Endothelial cell of umbilical vein (primary cell): ENCODE data around the gene TMEM161A. TPM values are rescaled to one million over a fixed set of nuclear protein-coding genes. Genes with fewer than 3 reads are reported as not detected.

Source experiments
- BruUV-seq: library from RNA; stranded (reverse); fragments of 400-500 nt; replicated peaks from 2 replicates; lab custom pipeline; 2021; lab: Mats Ljungman, UMichigan
- CTCF ChIA-PET: fragments of 300-600, 350-600 bp; sonication (Branson Sonifier 250); formaldehyde crosslinking; loops from one replicate; lab custom pipeline; 2021; ENCODE audit warnings: antibody characterized with exemption, inconsistent platforms; lab: Charles Lee
- POLR2A ChIA-PET: fragments of 300-600, 350-600 bp; sonication (Branson Sonifier 250); formaldehyde crosslinking; loops from one replicate; lab custom pipeline; 2021; ENCODE audit warnings: antibody characterized with exemption, inconsistent platforms; lab: Charles Lee
- DNase-seq: peaks from one replicate; pipeline ENCODE4 v3.0.0-alpha.2; 2011; ENCODE audit warnings: low read depth, low spot score
- FAIRE-seq: peaks from 2 replicates; lab custom pipeline; 2011; peaks lifted over from hg19 to GRCh38; lab: Jason Lieb, UNC
- H2AFZ ChIP-seq: 2 replicates; pipeline ENCODE4 v1.6.0; 2012; ENCODE audit warnings: low read depth, low read length, control low read depth, inconsistent platforms
- H3K27ac ChIP-seq: 2 replicates; pipeline ENCODE4 v1.5.1; 2011; ENCODE audit warnings: low read depth, mild to moderate bottlenecking, control low read depth, low read length, moderate library complexity; ENCODE audit not compliant: insufficient read depth
- H3K27me3 ChIP-seq, 2 experiments: 2 replicates each; pipeline versions ENCODE4 v1.6.0 to v1.6.1; 2011; ENCODE audit warnings: low read length in 2 of 2, mixed read lengths in 1 of 2; ENCODE audit not compliant: control insufficient read depth in 2 of 2, insufficient read depth in 2 of 2
- H3K36me3 ChIP-seq, 2 experiments: 2 replicates in 1 of 2; 3 replicates in 1 of 2; pipeline ENCODE4 v1.5.1; 2011; ENCODE audit warnings: low read length in 2 of 2, mild to moderate bottlenecking in 1 of 2, moderate library complexity in 1 of 2; ENCODE audit not compliant: control insufficient read depth in 2 of 2, insufficient read depth in 2 of 2; ENCODE audit errors: extremely low read depth in 1 of 2
- H3K4me1 ChIP-seq: 3 replicates; pipeline ENCODE4 v1.5.1; 2011; ENCODE audit warnings: mild to moderate bottlenecking, low read length; ENCODE audit not compliant: control insufficient read depth, insufficient read depth; ENCODE audit errors: extremely low read depth
- H3K4me2 ChIP-seq: 2 replicates; pipeline ENCODE4 v1.6.1; 2011; ENCODE audit warnings: low read length, control low read depth, mixed read lengths; ENCODE audit not compliant: insufficient read depth
- H3K4me3 ChIP-seq, 3 experiments: fragments of 200-600 bp in 1 of 3; sonication (generic), shearing (Covaris generic) in 1 of 3; replicated peaks in 1 of 3; 2 replicates each; pipeline ENCODE4 v1.5.1; 2011 to 2016; ENCODE audit warnings: control low read depth in 3 of 3, low read length in 3 of 3, mild to moderate bottlenecking in 2 of 3, inconsistent platforms in 1 of 3, low read depth in 1 of 3, moderate library complexity in 1 of 3; ENCODE audit not compliant: insufficient read depth in 1 of 3
- H3K79me2 ChIP-seq: 2 replicates; pipeline ENCODE4 v1.6.0; 2012; ENCODE audit warnings: low read length, inconsistent platforms; ENCODE audit not compliant: control insufficient read depth, insufficient read depth
- H3K9ac ChIP-seq: replicated peaks from 2 replicates; pipeline ENCODE3; 2011; ENCODE audit warnings: low read length, control low read depth; ENCODE audit not compliant: insufficient read depth; ENCODE audit errors: extremely low read depth
- H3K9me1 ChIP-seq: replicated peaks from 3 replicates; pipeline ENCODE4 v1.6.0; 2011; ENCODE audit warnings: mild to moderate bottlenecking, low read length; ENCODE audit not compliant: control insufficient read depth, insufficient read depth; ENCODE audit errors: extremely low read depth
- H3K9me3 ChIP-seq: replicated peaks from 2 replicates; pipeline ENCODE4 v1.5.1; 2012; ENCODE audit warnings: low read length, inconsistent platforms; ENCODE audit not compliant: control insufficient read depth, insufficient read depth
- H4K20me1 ChIP-seq: replicated peaks from 2 replicates; pipeline ENCODE3; 2011; ENCODE audit warnings: mild to moderate bottlenecking, low read length; ENCODE audit not compliant: control insufficient read depth, insufficient read depth; ENCODE audit errors: extremely low read depth
- EZH2 ChIP-seq: IDR thresholded peaks from 2 replicates; pipeline ENCODE4 v1.6.1; 2012; ENCODE audit warnings: borderline replicate concordance, low read depth, mild to moderate bottlenecking, moderate library complexity, low read length, inconsistent platforms; ENCODE audit not compliant: severe bottlenecking
- FOS ChIP-seq: IDR thresholded peaks from 2 replicates; pipeline ENCODE4 v1.6.1; 2011; ENCODE audit warnings: mild to moderate bottlenecking, low read length, moderate library complexity, borderline replicate concordance; ENCODE audit not compliant: insufficient read depth
- GATA2 ChIP-seq: IDR thresholded peaks from 2 replicates; pipeline ENCODE4 v1.7.0; 2011; ENCODE audit warnings: low read depth, mild to moderate bottlenecking, moderate library complexity, mixed read lengths, low read length; ENCODE audit not compliant: insufficient read length, insufficient read depth
- JUN ChIP-seq: IDR thresholded peaks from 2 replicates; pipeline ENCODE4 v1.6.1; 2011; ENCODE audit warnings: borderline replicate concordance, low read depth; ENCODE audit not compliant: insufficient read length, insufficient read depth
- MAX ChIP-seq: IDR thresholded peaks from 2 replicates; pipeline ENCODE4 v1.6.1; 2011; ENCODE audit not compliant: insufficient read depth, insufficient read length
- POLR2A ChIP-seq: IDR thresholded peaks from 2 replicates; pipeline ENCODE4 v1.6.1; 2012; ENCODE audit warnings: low read depth, mild to moderate bottlenecking, control low read depth, low read length
- dilution Hi-C: fragments of 300-500 bp; cut with MboI; formaldehyde crosslinking; loops from one replicate; pipeline ENCODE4 v1.15.0; 2019; ENCODE audit warnings: low sequenced_read_pairs; ENCODE audit not compliant: extremely low pct_ligation_motif_present
- intact Hi-C: fragments of 100-400 bp; cut with micrococcal nuclease; formaldehyde crosslinking; loops from one replicate; pipeline ENCODE4 v1.10.0; 2022
- polyA plus RNA-seq, 4 experiments: library from polyadenylated mRNA; depleted of rRNA in 3 of 4; stranded (reverse) in 3 of 4; unstranded in 1 of 4; fragments of >200 nt; gene quantifications; 2 replicates each; pipeline versions ENCODE4 v1.2.1 to v1.2.3, GENCODE V29; 2011 to 2012; ENCODE audit warnings: missing spikeins in 1 of 4
- total RNA-seq: library from RNA; stranded (reverse); gene quantifications from 2 replicates; pipeline ENCODE4 v1.2.3, GENCODE V29; 2021
- TF ChIP-seq, protein P1 (sequence below), 2 donors: IDR thresholded peaks; 1 replicate in 1 of 2; 2 replicates in 1 of 2; pipeline ENCODE4 v1.5.1; 2011; ENCODE audit warnings: low read length in 2 of 2, mild to moderate bottlenecking in 2 of 2, moderate library complexity in 2 of 2, control low read depth in 1 of 2, inconsistent platforms in 1 of 2, low read depth in 1 of 2; ENCODE audit not compliant: insufficient read depth in 1 of 2; ENCODE audit errors: extremely low read depth in 1 of 2

The TMEM161A gene
- total and polyA plus RNA-seq, 2 donors (not counting 3 experiments of a cell fraction or from before 2014, with no cell fraction given): 24.1 to 54.9 TPM

DNA sequence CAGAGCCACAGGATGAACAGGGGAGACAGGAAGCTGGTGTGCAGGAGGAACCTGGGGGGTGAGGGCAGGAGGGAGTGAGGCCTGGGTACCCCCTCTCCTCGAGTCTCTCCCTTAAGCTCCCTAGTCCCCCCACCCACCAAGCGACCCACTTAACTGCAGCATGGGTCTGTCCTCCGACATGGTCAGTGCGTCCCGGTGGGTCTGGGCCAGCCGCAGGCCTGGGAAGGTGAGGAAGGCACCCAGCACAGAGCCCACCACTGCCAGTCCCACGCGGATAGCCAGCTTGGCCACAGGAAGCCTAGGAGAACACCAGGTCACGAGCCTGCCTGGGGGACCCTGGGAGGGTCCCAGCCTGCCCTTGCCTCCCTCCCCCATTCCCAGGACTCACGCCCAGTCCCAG lies 16.9 kb downstream of the TMEM161A start:
- Histone ChIP-seq H3K4me1 (no peaks in the 10 kb centered on the region), H3K9ac (no peak overlapping the region), H3K79me2 (no peaks in the 10 kb centered on the region), H3K9me3 (no peaks in the 10 kb centered on the region), H3K4me3 (no peak overlapping the region), H3K4me2 (no peak overlapping the region), H3K27me3 (no peaks in the 10 kb centered on the region), H3K9me1 (no peaks in the 10 kb centered on the region), H4K20me1 (no peaks in the 10 kb centered on the region), H3K36me3 (no peaks in the 10 kb centered on the region), H2AFZ (no peak overlapping the region), H3K27ac (no peak overlapping the region)
- DNase-seq: no peak
- no peak for FAIRE-seq
- dilution Hi-C loops (no loop called here), intact Hi-C loops (no loop called here)
- ChIA-PET POLR2A (no interaction called here), CTCF (no interaction called here)
- BruUV-seq: no TSS peak
- TF ChIP-seq JUN (no peak), MAX (no peak), FOS (no peak)

- Histone ChIP-seq H3K4me1 (no peaks in the 10 kb centered on the region), H3K9me1 (no peaks in the 10 kb centered on the region), H3K4me2 (no peak overlapping the region), H3K79me2 (no peaks in the 10 kb centered on the region), H3K36me3 (no peaks in the 10 kb centered on the region), H3K27ac (no peak overlapping the region), H4K20me1 (no peaks in the 10 kb centered on the region), H3K9me3 (no peaks in the 10 kb centered on the region), H3K27me3 (no peaks in the 10 kb centered on the region), H3K4me3 (no peak overlapping the region), H3K9ac (no peak overlapping the region), H2AFZ (peak overlapping the region; percentile 46)
- CTCF ChIA-PET: no interaction called here
- BruUV-seq: no TSS peak
- FAIRE-seq (no peak), DNase-seq (peak; percentile 22)
- POLR2A ChIA-PET: no interaction called here
- TF ChIP-seq FOS (no peak), JUN (no peak), POLR2A (no peak), MAX (no peak), EZH2 (no peak), GATA2 (no peak)
- TF ChIP-seq, protein P1, sequence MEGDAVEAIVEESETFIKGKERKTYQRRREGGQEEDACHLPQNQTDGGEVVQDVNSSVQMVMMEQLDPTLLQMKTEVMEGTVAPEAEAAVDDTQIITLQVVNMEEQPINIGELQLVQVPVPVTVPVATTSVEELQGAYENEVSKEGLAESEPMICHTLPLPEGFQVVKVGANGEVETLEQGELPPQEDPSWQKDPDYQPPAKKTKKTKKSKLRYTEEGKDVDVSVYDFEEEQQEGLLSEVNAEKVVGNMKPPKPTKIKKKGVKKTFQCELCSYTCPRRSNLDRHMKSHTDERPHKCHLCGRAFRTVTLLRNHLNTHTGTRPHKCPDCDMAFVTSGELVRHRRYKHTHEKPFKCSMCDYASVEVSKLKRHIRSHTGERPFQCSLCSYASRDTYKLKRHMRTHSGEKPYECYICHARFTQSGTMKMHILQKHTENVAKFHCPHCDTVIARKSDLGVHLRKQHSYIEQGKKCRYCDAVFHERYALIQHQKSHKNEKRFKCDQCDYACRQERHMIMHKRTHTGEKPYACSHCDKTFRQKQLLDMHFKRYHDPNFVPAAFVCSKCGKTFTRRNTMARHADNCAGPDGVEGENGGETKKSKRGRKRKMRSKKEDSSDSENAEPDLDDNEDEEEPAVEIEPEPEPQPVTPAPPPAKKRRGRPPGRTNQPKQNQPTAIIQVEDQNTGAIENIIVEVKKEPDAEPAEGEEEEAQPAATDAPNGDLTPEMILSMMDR (IDR thresholded peaks at IDR 0.05; ENCODE audit: extremely low read depth in 1 of 2, insufficient read depth in 1 of 2, low read depth in 1 of 2, low read length in 2 of 2): no peak
- dilution Hi-C loops: no loop called here
- intact Hi-C loops: no loop called here
Measured at GRCh38 chr19:19120308-19121231, 17.7 kb downstream of the TMEM161A start.
